HepG2 (cell line): ENCODE measurements around the gene HNRNPA2B1. TPM values are rescaled to one million over a fixed set of nuclear protein-coding genes. Genes with fewer than 3 reads are reported as not detected.

ENCODE experiments used
- ATAC-seq: fragments of 200-7000 bp; cut with Tn5 transposase; 3 replicates; pipeline ENCODE4 v1.9.1; 2020; ENCODE audit warnings: mild to moderate bottlenecking, moderate library complexity
- BruUV-seq: library from RNA; stranded (reverse); fragments of 400-500 nt; replicated peaks from 2 replicates; lab custom pipeline; 2021; lab: Mats Ljungman, UMichigan
- CTCF ChIA-PET: fragments of 300-600 bp; formaldehyde crosslinking; extraction: SDS; loops from one replicate; lab custom pipeline; 2021; ENCODE audit warnings: low total read pairs, inconsistent platforms, low intra/inter-chr PET ratio; lab: Yijun Ruan, JAX
- POLR2A ChIA-PET: fragments of 350-600 bp; sonication (Branson Sonifier 250); formaldehyde crosslinking; loops from one replicate; lab custom pipeline; 2020; ENCODE audit warnings: antibody characterized with exemption, inconsistent platforms; lab: Yijun Ruan, JAX
- DNase-seq: peaks from one replicate; pipeline ENCODE4 v3.0.0-alpha.2; 2015; ENCODE audit warnings: low spot score
- FAIRE-seq: peaks from 3 replicates; lab custom pipeline; 2011; peaks lifted over from hg19 to GRCh38; lab: Jason Lieb, UNC
- H2AFZ ChIP-seq: one replicate; pipeline ENCODE4 v1.6.1; 2011; ENCODE audit warnings: low read length, inconsistent platforms
- H3K27ac ChIP-seq: fragments of 300-600 bp; 3 replicates; pipeline ENCODE4 v1.8.0; 2011; ENCODE audit warnings: mixed run types, mild to moderate bottlenecking, mixed read lengths, low read length, inconsistent platforms; ENCODE audit not compliant: insufficient read depth; ENCODE audit errors: extremely low read length
- H3K27me3 ChIP-seq, 2 experiments: fragments of 200-600 bp in 1 of 2; 2 replicates in 1 of 2; 3 replicates in 1 of 2; pipeline versions ENCODE4 v1.6.0 to v1.8.0; 2011; ENCODE audit warnings: low read length in 2 of 2, mild to moderate bottlenecking in 2 of 2, moderate library complexity in 2 of 2, inconsistent platforms in 1 of 2; ENCODE audit not compliant: insufficient read depth in 2 of 2, control insufficient read depth in 1 of 2
- H3K36me3 ChIP-seq, 2 experiments: fragments of 200-600 bp in 1 of 2; replicated peaks in 1 of 2; 2 replicates in 1 of 2; 3 replicates in 1 of 2; pipeline versions ENCODE4 v1.5.1 to v1.8.0; 2011; ENCODE audit warnings: low read length in 2 of 2, inconsistent platforms in 1 of 2; ENCODE audit not compliant: insufficient read depth in 2 of 2, control insufficient read depth in 1 of 2
- H3K4me1 ChIP-seq: 2 replicates; pipeline ENCODE4 v1.5.1; 2012; ENCODE audit warnings: low read length, inconsistent platforms; ENCODE audit not compliant: insufficient read depth
- H3K4me2 ChIP-seq: 2 replicates; pipeline ENCODE4 v1.6.0; 2011; ENCODE audit warnings: low read depth, low read length, inconsistent platforms
- H3K4me3 ChIP-seq, 3 experiments: fragments of 200-600 bp in 1 of 3; sonication (generic), shearing (Covaris generic) in 1 of 3; replicated peaks in 1 of 3; 2 replicates each; pipeline ENCODE4 v1.5.1; 2011 to 2016; ENCODE audit warnings: low read length in 3 of 3, inconsistent platforms in 2 of 3, low read depth in 2 of 3, mild to moderate bottlenecking in 2 of 3, control low read depth in 1 of 3, mixed read lengths in 1 of 3; ENCODE audit not compliant: insufficient read depth in 1 of 3
- H3K79me2 ChIP-seq: one replicate; pipeline ENCODE4 v1.6.1; 2011; ENCODE audit warnings: low read length, inconsistent platforms; ENCODE audit not compliant: insufficient read depth
- H3K9ac ChIP-seq: 2 replicates; pipeline ENCODE4 v1.6.0; 2011; ENCODE audit warnings: mild to moderate bottlenecking, low read depth, low read length, inconsistent platforms; ENCODE audit not compliant: insufficient read depth
- H3K9me3 ChIP-seq: 2 replicates; pipeline ENCODE4 v1.5.1; 2012; ENCODE audit warnings: mild to moderate bottlenecking, low read length
- H4K20me1 ChIP-seq: 2 replicates; pipeline ENCODE4 v1.6.0; 2011; ENCODE audit warnings: inconsistent platforms, mild to moderate bottlenecking, low read length, moderate library complexity; ENCODE audit not compliant: insufficient read depth
- ADNP ChIP-seq: sonication (generic); formaldehyde crosslinking; IDR thresholded peaks from 2 replicates; pipeline ENCODE4 v1.4.0; 2020; ENCODE audit warnings: missing genetic modification reagents
- CCDC6 ChIP-seq: sonication (generic); formaldehyde crosslinking; IDR thresholded peaks from 2 replicates; pipeline ENCODE4 v1.8.1; 2022; ENCODE audit warnings: mild to moderate bottlenecking, missing genetic modification reagents, moderate library complexity
- CENPT ChIP-seq: sonication (generic); formaldehyde crosslinking; IDR thresholded peaks from 2 replicates; pipeline ENCODE4 v1.8.0; 2022; ENCODE audit warnings: low read depth, mild to moderate bottlenecking, moderate library complexity, missing genetic modification reagents
- GATA4 ChIP-seq: sonication (generic); IDR thresholded peaks from 2 replicates; pipeline ENCODE4 v1.6.1; 2016; ENCODE audit warnings: antibody characterized with exemption, low read depth, borderline replicate concordance
- GLI4 ChIP-seq: sonication (generic); formaldehyde crosslinking; IDR thresholded peaks from 2 replicates; pipeline ENCODE4 v1.5.1; 2020; ENCODE audit warnings: missing genetic modification reagents, mild to moderate bottlenecking, moderate library complexity, borderline replicate concordance
- HDAC2 ChIP-seq: sonication (generic); formaldehyde crosslinking; IDR thresholded peaks from 2 replicates; pipeline ENCODE4 v1.4.0; 2020; ENCODE audit warnings: missing genetic modification reagents
- PHF21A ChIP-seq: sonication (generic); formaldehyde crosslinking; IDR thresholded peaks from 2 replicates; pipeline ENCODE4 v1.5.0; 2020; ENCODE audit warnings: mild to moderate bottlenecking, missing genetic modification reagents
- SETDB1 ChIP-seq: sonication (generic); formaldehyde crosslinking; IDR thresholded peaks from 2 replicates; pipeline ENCODE4 v1.5.1; 2020; ENCODE audit warnings: missing genetic modification reagents, mild to moderate bottlenecking, borderline replicate concordance
- ZNF224 ChIP-seq: sonication (generic); formaldehyde crosslinking; IDR thresholded peaks from 2 replicates; pipeline ENCODE4 v1.5.0; 2020; ENCODE audit warnings: mild to moderate bottlenecking, missing genetic modification reagents
- ZNF337 ChIP-seq: sonication (generic); formaldehyde crosslinking; IDR thresholded peaks from 2 replicates; pipeline ENCODE4 v1.5.1; 2020; ENCODE audit warnings: missing genetic modification reagents, low read depth, mild to moderate bottlenecking, borderline replicate concordance
- ZNF34 ChIP-seq: sonication (generic); formaldehyde crosslinking; IDR thresholded peaks from 2 replicates; pipeline ENCODE4 v1.4.0; 2020; ENCODE audit warnings: mild to moderate bottlenecking, missing genetic modification reagents, borderline replicate concordance
- ZNF354B ChIP-seq: sonication (generic); formaldehyde crosslinking; IDR thresholded peaks from 2 replicates; pipeline ENCODE4 v1.8.0; 2022; ENCODE audit warnings: mild to moderate bottlenecking, missing genetic modification reagents
- WGBS: methylation state at CpG from one replicate; pipeline ENCODE4 v1.1.6; 2017; ENCODE audit warnings: low lambda C conversion rate; 5-methylcytosine and 5-hydroxymethylcytosine counted together
- in situ Hi-C: cut with HindIII; loops from 2 replicates; pipeline ENCODE4 v1.10.0; 2017; ENCODE audit warnings: low pct_unique_long_range_greater_than_20kb; ENCODE audit not compliant: extremely low pct_ligation_motif_present
- intact Hi-C: fragments of 100-400 bp; cut with micrococcal nuclease; formaldehyde crosslinking; loops from one replicate; pipeline ENCODE4 v1.10.0; 2022; ENCODE audit not compliant: unreplicated experiment
- polyA plus RNA-seq, 8 experiments: library from polyadenylated mRNA; depleted of rRNA in 3 of 8; stranded (reverse) in 7 of 8; unstranded in 1 of 8; fragments of >200 nt; fragmentation: Illumina TruSeq in 4 of 8; extraction: Trizol in 4 of 8; gene quantifications; 2 replicates each; pipeline versions ENCODE4 v1.2.1 to v1.2.3, GENCODE V29; 2011 to 2016; ENCODE audit warnings: low read depth in 4 of 8, missing spikeins in 1 of 8, mixed read lengths in 1 of 8; ENCODE audit not compliant: insufficient read depth in 1 of 8
- total RNA-seq, 5 experiments: library from RNA; depleted of rRNA; stranded (reverse); fragments of >200 nt; fragmentation: Illumina TruSeq; extraction: Trizol; gene quantifications; 2 replicates each; pipeline ENCODE4 v1.2.3, GENCODE V29; 2016; ENCODE audit warnings: low read depth in 1 of 5
- TF ChIP-seq, protein P1 (sequence below): sonication (generic); formaldehyde crosslinking; IDR thresholded peaks from 2 replicates; pipeline ENCODE4 v1.8.0; 2022; ENCODE audit warnings: mild to moderate bottlenecking, missing genetic modification reagents
- TF ChIP-seq, protein P2 (sequence below): sonication (generic); formaldehyde crosslinking; IDR thresholded peaks from 2 replicates; pipeline ENCODE4; 2020; ENCODE audit warnings: missing genetic modification reagents, mild to moderate bottlenecking, borderline replicate concordance
- TF ChIP-seq, protein P3 (sequence below): sonication (generic); formaldehyde crosslinking; IDR thresholded peaks from 2 replicates; pipeline ENCODE4 v1.5.0; 2020; ENCODE audit warnings: mild to moderate bottlenecking, missing genetic modification reagents, moderate library complexity

Gene HNRNPA2B1
- total and polyA plus RNA-seq, 2 of the 13 experiments (the other 11 are each of a cell fraction or from before 2014, with no cell fraction given) = 193 to 412 TPM

DNA sequence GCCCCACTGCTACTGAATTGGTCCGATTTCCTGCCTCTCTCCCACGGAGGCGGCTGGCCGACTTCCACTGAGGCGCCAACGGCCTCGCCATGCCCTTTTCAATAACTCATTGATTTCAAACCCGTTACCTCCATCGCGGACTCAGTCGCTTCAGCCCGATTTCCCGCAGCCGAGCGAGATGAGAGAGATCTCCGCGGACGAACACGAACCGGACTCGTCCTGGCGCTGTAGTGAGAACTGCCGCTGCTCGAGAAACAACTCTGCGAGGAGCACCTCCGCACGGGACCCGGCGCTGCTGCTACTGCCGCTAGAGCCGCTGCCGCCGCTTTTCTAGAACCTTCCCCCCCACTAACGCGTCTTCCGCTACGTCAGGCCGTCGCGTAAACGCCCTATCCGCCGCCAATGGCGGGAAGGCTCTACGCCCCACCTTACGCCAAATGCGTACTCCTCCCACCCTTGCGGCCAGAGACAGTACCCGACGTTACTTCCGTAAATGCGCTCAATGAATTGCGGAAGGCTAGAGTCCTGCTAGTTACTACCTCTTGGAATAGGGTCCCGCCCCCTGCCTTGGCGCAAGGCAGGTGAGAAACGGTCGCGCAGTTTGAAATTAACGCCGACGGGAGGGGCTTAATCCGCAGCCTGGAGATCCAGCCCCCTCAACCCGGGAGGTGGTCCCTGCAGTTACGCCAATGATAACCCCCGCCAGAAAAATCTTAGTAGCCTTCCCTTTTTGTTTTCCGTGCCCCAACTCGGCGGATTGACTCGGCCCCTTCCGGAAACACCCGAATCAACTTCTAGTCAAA, at the start of gene HNRNPA2B1 (continued):
- TF ChIP-seq GLI4 (CRISPR knock-in tag) (no peak), CENPT (CRISPR knock-in tag) (peak; percentile 88; the same call in 1 of the 2 replicates), PHF21A (CRISPR knock-in tag) (peak; percentile 15), GATA4 (peak; percentile 81; the same call in 1 of the 2 replicates), ZNF354B (no peak)

DNA sequence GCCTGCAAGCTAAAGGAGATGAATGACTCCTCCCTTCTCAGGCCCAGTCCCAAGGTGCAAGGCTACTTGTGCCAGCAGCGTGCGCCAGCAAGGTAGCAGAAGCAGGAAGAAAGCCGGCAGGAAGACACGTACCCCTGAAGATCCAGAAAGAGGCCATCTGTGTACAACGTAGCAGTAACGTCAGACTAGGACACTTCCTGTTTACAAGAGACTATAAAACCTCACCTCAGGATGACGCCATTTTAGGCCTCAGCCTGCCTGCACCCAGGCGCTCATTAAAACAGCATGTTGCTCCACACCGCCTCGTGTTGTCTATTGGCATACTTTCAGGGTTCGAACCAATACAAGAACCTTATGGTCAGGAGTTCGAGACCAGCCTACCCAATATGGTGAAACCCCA, 49.7 kb upstream of the HNRNPA2B1 start:
- intact Hi-C loops (no loop called here), in situ Hi-C loops (loop anchor here (25.0 kb wide), 1 partner anchor 262 kb away; no protein-coding TSS in a partner anchor)
- H2AFZ ChIP-seq = no peak overlapping the region
- DNase-seq (no peak), ATAC-seq (no peak), FAIRE-seq (no peak)
- H3K9ac ChIP-seq = no peak overlapping the region
- peaks cover 1 to 23% of the 10 kb centered on the region in 2 experiments; a peak in 3 of 5 replicates for H3K27me3 ChIP-seq
- BruUV-seq = no TSS peak
- H3K36me3 ChIP-seq = no peaks in the 10 kb centered on the region
- ChIA-PET POLR2A (no interaction called here), CTCF (no interaction called here)
- 61% methylated on average over 12 of the region's 12 CpGs for WGBS
- H3K27ac ChIP-seq = no peak overlapping the region
- H3K79me2 ChIP-seq = no peaks in the 10 kb centered on the region
- no peak overlapping the region for H3K4me3 ChIP-seq
- no peaks in the 10 kb centered on the region for H3K4me1 ChIP-seq
- H3K4me2 ChIP-seq = no peak overlapping the region
- no peaks in the 10 kb centered on the region for H3K9me3 ChIP-seq
- H4K20me1 ChIP-seq = no peaks in the 10 kb centered on the region
- TF ChIP-seq ZNF34 (no peak), ZNF337 (CRISPR knock-in tag) (no peak), HDAC2 (no peak), CCDC6 (CRISPR knock-in tag) (no peak), ZNF224 (CRISPR knock-in tag) (no peak), SETDB1 (no peak), ADNP (CRISPR knock-in tag) (no peak)
- TF ChIP-seq, protein P1, sequence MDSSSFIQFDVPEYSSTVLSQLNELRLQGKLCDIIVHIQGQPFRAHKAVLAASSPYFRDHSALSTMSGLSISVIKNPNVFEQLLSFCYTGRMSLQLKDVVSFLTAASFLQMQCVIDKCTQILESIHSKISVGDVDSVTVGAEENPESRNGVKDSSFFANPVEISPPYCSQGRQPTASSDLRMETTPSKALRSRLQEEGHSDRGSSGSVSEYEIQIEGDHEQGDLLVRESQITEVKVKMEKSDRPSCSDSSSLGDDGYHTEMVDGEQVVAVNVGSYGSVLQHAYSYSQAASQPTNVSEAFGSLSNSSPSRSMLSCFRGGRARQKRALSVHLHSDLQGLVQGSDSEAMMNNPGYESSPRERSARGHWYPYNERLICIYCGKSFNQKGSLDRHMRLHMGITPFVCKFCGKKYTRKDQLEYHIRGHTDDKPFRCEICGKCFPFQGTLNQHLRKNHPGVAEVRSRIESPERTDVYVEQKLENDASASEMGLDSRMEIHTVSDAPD = no peak
- TF ChIP-seq, protein P2, sequence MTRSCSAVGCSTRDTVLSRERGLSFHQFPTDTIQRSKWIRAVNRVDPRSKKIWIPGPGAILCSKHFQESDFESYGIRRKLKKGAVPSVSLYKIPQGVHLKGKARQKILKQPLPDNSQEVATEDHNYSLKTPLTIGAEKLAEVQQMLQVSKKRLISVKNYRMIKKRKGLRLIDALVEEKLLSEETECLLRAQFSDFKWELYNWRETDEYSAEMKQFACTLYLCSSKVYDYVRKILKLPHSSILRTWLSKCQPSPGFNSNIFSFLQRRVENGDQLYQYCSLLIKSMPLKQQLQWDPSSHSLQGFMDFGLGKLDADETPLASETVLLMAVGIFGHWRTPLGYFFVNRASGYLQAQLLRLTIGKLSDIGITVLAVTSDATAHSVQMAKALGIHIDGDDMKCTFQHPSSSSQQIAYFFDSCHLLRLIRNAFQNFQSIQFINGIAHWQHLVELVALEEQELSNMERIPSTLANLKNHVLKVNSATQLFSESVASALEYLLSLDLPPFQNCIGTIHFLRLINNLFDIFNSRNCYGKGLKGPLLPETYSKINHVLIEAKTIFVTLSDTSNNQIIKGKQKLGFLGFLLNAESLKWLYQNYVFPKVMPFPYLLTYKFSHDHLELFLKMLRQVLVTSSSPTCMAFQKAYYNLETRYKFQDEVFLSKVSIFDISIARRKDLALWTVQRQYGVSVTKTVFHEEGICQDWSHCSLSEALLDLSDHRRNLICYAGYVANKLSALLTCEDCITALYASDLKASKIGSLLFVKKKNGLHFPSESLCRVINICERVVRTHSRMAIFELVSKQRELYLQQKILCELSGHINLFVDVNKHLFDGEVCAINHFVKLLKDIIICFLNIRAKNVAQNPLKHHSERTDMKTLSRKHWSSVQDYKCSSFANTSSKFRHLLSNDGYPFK (CRISPR knock-in tag) = no peak
- TF ChIP-seq, protein P3, sequence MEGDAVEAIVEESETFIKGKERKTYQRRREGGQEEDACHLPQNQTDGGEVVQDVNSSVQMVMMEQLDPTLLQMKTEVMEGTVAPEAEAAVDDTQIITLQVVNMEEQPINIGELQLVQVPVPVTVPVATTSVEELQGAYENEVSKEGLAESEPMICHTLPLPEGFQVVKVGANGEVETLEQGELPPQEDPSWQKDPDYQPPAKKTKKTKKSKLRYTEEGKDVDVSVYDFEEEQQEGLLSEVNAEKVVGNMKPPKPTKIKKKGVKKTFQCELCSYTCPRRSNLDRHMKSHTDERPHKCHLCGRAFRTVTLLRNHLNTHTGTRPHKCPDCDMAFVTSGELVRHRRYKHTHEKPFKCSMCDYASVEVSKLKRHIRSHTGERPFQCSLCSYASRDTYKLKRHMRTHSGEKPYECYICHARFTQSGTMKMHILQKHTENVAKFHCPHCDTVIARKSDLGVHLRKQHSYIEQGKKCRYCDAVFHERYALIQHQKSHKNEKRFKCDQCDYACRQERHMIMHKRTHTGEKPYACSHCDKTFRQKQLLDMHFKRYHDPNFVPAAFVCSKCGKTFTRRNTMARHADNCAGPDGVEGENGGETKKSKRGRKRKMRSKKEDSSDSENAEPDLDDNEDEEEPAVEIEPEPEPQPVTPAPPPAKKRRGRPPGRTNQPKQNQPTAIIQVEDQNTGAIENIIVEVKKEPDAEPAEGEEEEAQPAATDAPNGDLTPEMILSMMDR (CRISPR knock-in tag) = no peak
